OCI-M2 (cell line): Measurements from ENCODE around the gene FSTL5.

ENCODE experiments used
- DNase-seq: peaks from one replicate; lab custom pipeline; 2025; ENCODE audit not compliant: unreplicated experiment; lab: John Stamatoyannopoulos, UW

FSTL5 gene

DNA sequence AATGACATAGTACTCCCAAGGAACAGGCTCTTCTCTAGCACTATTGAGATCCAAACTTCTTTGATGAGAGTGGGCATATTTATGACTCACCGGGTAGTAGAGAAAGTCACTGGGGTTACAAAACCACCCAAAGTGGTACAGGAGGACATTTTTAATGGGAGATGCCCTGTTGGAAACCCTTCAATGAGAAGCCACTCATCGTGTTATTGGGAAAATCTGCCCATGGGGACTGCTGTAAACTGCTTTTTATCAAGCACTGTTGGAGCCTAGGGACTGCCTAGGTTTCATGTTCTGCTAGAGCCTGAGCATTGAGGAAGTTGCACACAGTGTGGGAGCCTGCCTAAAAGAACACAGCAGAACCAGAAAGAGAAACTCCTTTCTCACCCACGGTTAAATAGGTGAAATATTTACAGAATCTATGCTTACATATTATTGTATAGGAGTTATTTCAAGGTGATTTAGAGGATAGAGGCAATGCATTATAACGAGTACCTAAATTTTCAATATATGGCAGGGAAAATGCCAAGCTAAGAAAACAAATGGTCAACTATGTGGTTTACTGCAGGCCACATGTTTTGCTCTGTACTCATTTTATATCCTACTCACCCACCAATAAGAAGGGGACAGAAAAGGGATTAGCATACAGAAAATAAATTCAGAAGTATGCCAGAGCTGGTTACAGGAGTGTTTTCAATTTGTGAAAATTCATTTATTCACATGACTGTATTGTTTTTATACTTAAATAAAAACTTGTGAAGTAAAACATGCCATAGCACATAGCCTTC is 559.1 kb downstream of the FSTL5 start:
- peak; percentile 14 for DNase-seq

- DNase-seq: no peak
These were observed 562.8 kb downstream of the FSTL5 start for GRCh38 chr4:161601011-161601410.

- no peak for DNase-seq
These were observed 568.5 kb downstream of the FSTL5 start for GRCh38 chr4:161595230-161595771.

DNA sequence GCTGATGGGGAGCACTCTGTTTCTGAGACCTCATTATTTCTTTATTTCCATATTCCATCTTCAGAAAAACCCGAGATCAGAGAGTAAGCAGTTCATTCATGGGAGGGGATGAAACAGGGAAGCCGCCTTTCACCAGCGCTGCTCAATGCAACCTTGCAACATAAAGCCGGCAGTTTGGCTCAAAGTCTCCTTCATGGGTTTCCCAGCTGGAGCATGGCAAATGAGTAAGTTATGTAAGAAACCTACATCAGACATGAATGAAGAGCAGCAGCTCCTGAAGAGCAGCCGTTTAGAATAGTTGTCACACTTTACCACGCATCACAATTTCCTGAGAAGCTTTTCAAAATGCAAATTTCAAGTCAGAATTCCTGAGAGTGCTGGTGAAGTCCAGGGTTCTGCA is 578.8 kb downstream of the FSTL5 start:
- DNase-seq: no peak

GRCh38 chr4:161583549-161583948 is 580.3 kb downstream of the FSTL5 start:
- no peak for DNase-seq

- no peak for DNase-seq
These were observed 582.3 kb downstream of the FSTL5 start for GRCh38 chr4:161581262-161582230.

- no peak for DNase-seq
These were observed 586.1 kb downstream of the FSTL5 start for GRCh38 chr4:161577579-161578301.

GRCh38 chr4:161573836-161574235 is 590.0 kb downstream of the FSTL5 start:
- DNase-seq: no peak

DNA sequence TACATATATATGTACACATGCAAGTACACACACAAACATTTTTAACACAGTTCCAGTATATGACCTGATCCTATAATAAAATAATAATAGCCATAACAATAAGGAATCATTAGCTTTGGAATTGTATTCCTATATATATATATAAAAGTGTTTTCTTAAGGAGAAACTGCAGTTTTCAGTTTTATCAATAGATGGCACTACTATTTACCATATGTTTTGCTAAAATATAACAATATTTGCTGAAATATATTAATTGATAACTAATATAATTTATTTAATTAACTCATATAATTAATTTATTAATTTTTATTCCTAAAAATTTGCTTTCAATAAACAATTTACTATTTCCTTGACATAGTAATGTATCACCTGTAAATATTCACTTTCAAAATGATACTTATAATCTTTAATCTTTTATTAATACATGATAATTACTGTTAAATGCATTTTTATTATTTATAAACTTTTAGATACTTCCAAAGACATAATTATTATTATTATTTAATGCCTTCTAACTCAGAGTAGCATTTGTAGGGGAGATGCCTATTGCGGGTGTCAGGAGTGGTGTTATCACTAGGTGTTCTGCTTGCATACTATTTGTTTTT is 599.5 kb downstream of the FSTL5 start:
- no peak for DNase-seq

- DNase-seq: no peak
These were observed 607.8 kb downstream of the FSTL5 start for GRCh38 chr4:161555689-161556660.

GRCh38 chr4:161554372-161554990 is 609.3 kb downstream of the FSTL5 start:
- DNase-seq: no peak

GRCh38 chr4:161546902-161547301 is 616.9 kb downstream of the FSTL5 start:
- DNase-seq: no peak

- no peak for DNase-seq
These were observed 623.5 kb downstream of the FSTL5 start for GRCh38 chr4:161540265-161540664.

- DNase-seq: no peak
These were observed 624.9 kb downstream of the FSTL5 start for GRCh38 chr4:161538941-161539340.

GRCh38 chr4:161530710-161531109 is 633.1 kb downstream of the FSTL5 start:
- no peak for DNase-seq

GRCh38 chr4:161525121-161525520 is 638.7 kb downstream of the FSTL5 start:
- no peak for DNase-seq

- no peak for DNase-seq
These were observed 641.8 kb downstream of the FSTL5 start for GRCh38 chr4:161522031-161522430.

DNA sequence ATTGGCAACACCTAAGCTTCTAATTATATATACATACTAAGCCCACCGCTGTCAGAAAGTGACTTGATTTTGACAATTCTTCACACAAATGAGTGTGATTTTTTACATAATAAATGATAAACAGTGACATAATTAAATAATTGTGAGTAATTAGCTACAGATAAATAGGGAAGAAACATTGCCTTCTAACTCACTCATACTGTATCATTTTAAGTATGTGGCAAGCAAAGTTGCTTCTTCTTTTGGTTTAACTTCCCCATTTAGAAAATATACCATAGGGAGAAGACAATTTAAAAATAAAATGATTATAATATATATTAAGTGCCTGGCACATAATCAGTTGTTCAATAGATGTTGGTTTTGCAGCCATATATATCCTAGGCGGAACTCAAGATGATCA is 644.2 kb downstream of the FSTL5 start:
- no peak for DNase-seq

GRCh38 chr4:161517941-161518340 is 645.9 kb downstream of the FSTL5 start:
- no peak for DNase-seq
